Skin of body (tissue), 2 donors: ENCODE data around the gene SPRED3. TPM values are rescaled to one million over a fixed set of nuclear protein-coding genes. Genes with fewer than 3 reads are reported as not detected.

ENCODE experiments used
- DNase-seq: peaks from one replicate; lab custom pipeline; 2025; lab: John Stamatoyannopoulos, UW
- total RNA-seq: library from RNA; depleted of rRNA; stranded (reverse); fragments of >200 nt; gene quantifications from one replicate; pipeline ENCODE4 v1.2.3, GENCODE V29; 2014

Gene SPRED3
- total RNA-seq, 1 donor from 2014 or later = 0.99 TPM

- no peak for DNase-seq
Measured at GRCh38 chr19:38445362-38445761, 56.9 kb downstream of the SPRED3 start.

GRCh38 chr19:38448225-38448624, 59.7 kb downstream of the SPRED3 start:
- DNase-seq = no peak

Other genes with a start within 250 kb of the SPRED3 start
- 0.79 TPM for gene DPF1, start 164.5 kb upstream of the SPRED3 start, total RNA-seq
- gene PPP1R14A, start 132.3 kb upstream of the SPRED3 start, total RNA-seq = 5.5 TPM
- 78.6 TPM for gene SPINT2, start 124.1 kb upstream of the SPRED3 start, total RNA-seq
- gene C19orf33, start 84.4 kb upstream of the SPRED3 start, total RNA-seq = 18.3 TPM
- gene YIF1B, start 72.8 kb upstream of the SPRED3 start, total RNA-seq = 18.0 TPM
- 9.2 TPM for gene KCNK6, start 68.9 kb upstream of the SPRED3 start, total RNA-seq
- 3.7 TPM for gene CATSPERG, start 52.9 kb upstream of the SPRED3 start, total RNA-seq
- gene PSMD8, start 14.1 kb upstream of the SPRED3 start, total RNA-seq = 121 TPM
- gene GGN, start 663 bp upstream of the SPRED3 start, total RNA-seq = not detected
- 6.2 TPM for gene FAM98C, start 14.4 kb downstream of the SPRED3 start, total RNA-seq
- 1.8 TPM for gene RASGRP4, start 37.5 kb downstream of the SPRED3 start, total RNA-seq
- 21.1 TPM for gene RYR1, start 45.0 kb downstream of the SPRED3 start, total RNA-seq
- gene MAP4K1, start 229.3 kb downstream of the SPRED3 start, total RNA-seq = 0.59 TPM
- gene EIF3K, start 230.5 kb downstream of the SPRED3 start, total RNA-seq = 193 TPM